ENCODE measurements around the gene SLC7A11.

DNA sequence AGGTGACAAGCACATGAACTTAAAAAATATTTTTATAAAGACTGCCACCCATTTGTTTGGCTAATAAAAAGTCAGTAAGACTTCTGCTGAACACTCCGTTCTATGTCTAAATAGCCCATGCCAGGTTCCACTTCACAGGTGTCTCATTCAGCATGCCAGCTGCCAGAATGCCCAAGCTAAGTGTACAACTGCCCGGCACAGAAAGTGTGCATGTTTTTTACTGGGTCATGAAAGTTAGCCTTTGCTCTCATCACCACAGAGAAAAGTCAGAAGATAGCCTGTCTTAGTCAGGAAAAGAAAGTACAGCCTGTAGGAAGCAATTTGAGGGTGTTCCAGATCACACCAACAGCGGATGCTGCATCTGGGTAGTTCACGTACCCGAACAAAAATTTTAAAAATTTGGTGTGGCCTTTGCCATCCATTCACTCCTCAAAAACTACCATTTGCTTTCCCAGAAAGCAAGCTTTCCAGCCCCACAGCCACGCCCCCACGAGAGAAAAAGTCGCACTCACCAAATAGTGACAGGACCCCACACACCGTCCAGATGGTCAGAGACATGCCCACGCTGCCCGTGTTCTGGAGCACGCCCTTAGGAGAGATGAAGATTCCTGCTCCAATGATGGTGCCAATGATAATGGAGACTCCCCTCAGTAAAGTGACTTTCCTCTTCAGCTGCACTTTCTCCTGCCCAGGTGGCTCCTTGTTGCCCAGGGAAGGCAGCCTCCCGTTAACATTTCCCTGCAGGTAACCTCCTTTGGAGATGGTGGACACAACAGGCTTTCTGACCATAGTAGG, 671 bp downstream of the SLC7A11 start:
- no peak for TF ChIP-seq POLR2A (IDR thresholded peaks at IDR 0.05)
- TF ChIP-seq, protein P1, sequence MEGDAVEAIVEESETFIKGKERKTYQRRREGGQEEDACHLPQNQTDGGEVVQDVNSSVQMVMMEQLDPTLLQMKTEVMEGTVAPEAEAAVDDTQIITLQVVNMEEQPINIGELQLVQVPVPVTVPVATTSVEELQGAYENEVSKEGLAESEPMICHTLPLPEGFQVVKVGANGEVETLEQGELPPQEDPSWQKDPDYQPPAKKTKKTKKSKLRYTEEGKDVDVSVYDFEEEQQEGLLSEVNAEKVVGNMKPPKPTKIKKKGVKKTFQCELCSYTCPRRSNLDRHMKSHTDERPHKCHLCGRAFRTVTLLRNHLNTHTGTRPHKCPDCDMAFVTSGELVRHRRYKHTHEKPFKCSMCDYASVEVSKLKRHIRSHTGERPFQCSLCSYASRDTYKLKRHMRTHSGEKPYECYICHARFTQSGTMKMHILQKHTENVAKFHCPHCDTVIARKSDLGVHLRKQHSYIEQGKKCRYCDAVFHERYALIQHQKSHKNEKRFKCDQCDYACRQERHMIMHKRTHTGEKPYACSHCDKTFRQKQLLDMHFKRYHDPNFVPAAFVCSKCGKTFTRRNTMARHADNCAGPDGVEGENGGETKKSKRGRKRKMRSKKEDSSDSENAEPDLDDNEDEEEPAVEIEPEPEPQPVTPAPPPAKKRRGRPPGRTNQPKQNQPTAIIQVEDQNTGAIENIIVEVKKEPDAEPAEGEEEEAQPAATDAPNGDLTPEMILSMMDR (IDR thresholded peaks at IDR 0.05): no peak
